NCI-H146 treated with DMSO at 0.1 percent for 48 hours (cell line): ENCODE results near the gene NCKIPSD.

Source experiments
- DNase-seq: peaks from one replicate; lab custom pipeline; 2025; ENCODE audit not compliant: unreplicated experiment; lab: John Stamatoyannopoulos, UW

The NCKIPSD gene

DNA sequence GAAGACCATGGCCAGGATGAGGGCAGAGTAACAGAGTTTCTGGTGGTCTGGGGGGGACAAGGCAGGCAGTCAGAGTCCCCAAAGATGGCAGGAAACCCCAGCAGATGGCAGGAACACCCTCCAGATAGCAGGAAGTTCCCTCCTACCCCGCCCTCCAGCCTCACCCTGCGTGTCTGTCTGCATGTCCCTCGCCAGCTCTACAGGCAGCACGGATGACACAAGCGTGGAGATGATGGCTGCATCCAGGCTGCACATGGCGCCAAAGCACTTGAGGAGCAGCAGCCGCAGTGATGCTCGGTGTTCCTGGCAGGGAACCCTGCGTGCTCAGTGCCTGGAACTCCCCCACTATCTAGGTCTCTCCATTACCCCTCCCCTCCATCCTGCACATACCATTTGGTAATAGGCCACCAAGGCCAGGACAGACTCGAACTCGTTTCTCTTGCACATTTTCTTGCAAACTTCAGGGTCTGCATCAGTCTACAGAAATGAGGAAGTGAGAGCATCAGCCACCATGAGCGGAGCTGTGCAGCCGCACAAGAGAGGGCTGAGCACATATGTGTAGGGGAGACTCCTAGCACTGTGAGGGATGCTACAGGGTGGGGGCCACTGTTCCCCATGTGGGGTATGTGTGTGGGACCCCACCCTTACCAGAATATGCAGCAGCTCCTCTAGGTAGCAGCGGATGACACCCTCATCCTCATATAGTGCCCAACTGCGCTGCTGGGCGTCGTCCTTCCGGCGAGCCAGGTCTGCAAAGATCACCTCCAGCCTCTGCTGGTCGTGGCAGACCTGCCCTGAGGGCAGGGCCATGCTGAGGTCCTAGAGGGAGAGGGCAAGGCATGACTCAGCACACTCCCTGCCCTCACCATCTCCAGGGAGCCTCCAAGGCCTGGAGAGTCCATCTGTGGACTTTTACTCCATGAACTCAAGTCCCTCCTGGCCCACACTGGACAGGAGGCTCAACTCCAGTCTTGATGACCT is 6.0 kb downstream of the NCKIPSD start:
- no peak for DNase-seq

DNA sequence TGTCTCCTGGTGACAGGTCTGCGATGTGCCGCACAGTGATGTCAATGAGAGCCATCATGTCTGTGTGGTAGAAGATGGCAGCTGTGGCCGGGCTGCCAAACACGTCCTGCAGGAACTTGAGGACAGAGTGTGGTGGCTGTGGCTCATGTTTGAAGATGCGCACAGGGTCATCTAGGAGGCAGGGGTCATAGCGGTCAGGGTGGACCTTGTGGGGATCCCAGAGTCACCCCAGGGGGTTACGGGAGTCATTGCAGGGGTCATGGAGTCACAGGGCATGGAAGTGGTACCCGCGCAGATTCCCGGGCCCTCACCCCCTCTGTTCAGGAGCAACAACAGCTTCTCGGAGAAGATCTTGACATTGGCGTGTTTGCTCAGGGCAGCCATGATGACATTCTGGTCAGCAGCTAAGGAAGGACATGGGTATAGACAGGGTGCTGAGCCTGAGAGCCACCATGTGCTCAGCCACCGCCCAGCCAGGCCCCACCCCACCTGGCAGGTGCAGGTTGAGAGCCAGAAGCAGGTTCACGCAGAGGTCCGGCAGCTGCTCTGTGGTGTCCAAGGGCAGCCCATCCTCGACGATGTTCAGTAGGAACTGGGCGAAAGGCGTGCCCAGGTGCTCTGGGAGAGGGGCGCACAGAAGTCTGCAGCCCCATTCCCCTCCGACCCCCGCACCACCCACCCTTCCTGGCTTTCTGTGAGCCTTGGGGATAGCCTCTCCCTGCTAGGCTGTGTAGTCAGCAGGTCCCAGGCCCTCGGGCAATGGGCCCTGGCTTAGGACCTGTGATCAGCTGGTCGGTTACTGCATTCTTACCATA is 6.9 kb downstream of the NCKIPSD start:
- DNase-seq, result no peak

DNA sequence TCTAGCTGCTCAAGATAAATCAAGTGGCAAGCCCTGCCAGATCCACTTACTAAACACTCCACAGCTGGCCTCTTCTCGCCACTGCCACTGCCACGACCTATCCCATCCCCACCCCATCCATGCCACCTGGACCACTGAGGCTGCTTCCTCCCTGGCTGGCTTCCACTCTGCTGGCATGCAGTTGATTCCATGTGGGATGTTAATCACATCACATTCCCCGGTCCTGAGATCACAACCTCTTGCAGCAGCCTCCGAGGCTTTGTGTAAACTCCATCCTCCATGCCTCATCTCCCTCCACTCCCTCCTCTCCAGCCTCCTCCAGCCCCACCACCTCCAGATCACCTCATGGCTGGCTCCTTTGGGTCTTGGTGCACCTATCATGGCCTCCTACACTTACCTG is 7.7 kb downstream of the NCKIPSD start:
- DNase-seq, result no peak

DNA sequence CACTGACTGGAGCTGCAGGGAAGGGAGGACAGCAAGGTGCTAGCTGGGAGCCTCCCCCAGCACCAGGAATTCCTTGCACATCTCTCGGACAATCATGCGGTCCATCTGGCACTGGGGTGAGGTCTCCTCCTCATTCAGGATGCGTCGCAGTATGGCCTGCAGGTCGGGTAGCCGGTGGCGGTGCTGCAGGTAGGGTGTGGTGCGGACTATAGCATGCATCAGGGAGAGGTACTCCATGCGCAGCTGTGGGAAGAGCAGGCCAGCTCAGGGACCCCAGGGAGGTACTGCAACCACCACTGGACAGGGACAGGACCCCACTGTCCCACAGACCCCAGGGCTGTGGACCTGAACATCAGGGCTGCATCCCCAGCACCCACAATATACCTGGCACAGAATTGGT is 11.2 kb downstream of the NCKIPSD start:
- DNase-seq, result no peak

DNA sequence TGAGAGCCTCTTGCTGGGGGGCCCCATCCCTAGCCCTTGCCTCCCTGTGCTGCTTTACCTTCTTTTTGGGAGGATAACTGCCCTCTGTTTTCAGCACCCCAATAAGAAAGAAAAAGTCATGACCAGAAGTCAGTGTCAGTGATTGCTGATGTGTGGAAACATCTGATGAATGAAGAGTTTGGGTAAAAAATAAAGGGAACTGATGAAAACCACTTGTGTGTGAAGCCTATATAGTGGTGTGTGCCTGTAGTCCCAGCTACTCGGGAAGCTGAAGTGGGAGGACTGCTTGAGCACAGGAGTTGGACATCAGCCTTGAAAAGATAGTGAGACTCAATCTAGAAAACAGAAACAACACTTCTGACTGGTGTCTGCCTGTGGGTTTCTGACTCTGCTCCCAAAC is 13.2 kb downstream of the NCKIPSD start:
- DNase-seq, result no peak

DNA sequence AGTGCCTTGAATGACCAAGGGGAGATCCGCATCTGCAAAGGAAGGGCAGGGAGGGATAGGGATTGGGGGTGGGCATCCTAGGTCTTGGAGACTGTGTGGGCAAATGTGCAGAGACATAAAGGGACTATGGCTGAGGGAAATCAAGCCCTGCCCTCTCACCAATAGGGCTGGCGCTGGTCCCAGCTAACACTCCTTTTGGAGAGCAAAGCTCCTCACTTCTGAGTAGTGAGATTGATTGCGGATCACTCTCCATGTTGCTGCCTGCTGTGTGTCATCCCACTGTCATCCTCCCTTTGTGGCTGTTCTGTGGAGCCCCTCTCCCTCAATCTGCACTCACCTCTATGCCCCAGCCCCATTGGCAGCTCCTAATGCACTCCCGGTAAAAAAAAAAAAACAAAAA is 20.8 kb downstream of the NCKIPSD start:
- DNase-seq, result no peak

DNA sequence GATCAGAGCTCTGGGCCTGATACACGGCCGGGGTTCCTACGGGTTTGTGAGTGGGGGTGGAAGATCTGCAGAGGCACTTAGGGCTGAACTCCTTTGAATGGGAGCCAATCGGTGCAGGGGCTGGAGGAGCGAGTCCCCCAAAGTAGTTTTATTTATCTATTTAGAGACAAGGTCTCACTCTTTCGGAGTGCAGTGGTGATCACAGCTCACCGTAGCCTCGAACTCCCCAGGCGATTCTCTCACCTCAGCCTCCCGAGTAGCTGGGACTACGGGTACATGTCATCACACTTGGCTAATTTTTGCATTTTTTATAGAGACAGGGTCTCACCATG is 21.4 kb downstream of the NCKIPSD start:
- DNase-seq, result no peak

DNA sequence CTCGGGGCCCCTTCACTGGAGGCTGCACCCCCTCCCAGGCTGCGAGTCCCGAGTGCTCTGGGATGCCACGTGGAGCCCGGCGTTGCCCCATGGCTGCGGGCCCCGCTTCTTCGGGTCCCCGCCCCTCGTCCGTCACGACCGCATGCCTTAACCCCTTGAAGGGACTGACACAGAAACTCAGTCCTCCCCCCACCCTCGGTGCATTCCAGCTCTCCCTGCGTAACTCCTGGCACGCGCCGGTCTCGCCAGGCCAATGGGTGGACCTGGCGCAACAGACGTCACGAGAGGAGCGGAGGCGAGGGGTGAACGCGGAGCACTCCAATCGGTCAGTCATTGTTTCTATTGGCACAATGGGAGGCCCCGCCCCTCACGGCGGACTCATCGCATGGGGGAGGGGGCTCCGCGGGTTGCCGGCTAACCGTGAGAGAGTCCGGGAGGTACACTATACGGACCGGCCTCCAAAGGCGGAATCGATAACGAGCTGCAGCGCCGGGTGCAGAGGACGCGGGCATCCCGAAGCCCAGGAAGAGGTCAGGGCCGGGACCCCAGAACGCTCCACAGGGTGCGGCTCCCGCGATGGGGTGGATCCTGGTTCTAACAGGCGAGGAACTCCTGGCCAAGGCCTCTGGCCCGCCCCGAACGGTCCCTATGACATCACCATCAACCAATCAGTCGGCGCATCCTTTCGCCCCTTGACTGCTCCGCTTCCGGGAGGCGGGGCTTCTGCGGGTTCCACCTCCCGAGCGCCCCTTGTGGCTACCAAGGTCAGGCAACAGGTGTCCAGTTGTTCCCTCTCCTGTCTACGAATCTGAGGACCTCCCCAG is 22.0 kb downstream of the NCKIPSD start:
- peak; percentile 89 for DNase-seq

DNA sequence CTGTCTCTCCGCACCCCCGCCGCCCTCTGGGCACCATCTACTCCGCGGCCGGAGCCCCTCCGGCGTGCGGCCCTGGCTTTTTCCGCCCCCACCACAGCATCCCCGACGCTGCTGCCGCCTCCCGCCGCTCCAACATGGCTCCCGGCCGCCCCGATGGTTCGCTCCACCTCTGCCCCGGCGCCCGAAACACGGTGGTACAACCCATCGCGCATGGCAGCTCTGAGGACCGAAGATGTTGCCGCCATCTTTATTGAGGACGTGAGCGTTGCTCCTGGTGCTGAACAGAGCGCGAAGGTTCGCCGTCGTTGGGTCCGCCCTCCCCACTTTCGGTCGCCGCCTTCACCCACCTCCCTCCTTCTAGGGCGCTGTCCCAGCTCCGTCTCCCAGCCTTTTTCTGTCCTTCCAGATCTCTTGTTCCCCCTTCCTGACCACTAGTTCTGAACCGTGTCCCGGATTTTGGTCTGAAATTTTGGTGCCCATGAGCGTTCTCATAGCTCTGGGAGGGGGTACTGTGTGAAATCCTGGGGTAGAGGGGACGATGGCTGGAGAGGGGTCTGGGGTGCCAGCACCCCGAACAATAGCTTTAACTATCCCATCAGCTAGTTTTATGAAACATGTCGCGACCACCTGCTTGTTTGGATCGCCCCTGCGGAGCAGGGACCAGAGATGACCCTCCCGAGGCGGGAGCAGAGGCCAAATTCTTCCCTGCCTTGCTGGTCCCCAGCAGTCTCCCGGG is 22.8 kb downstream of the NCKIPSD start, which contains the start of gene CELSR3:
TSS of gene CELSR3 (minus strand) at position 134 of the 736 bp plus-strand sequence. CDS start 252 bp downstream, outside the sequence.
- DNase-seq, result peak; percentile 72

DNA sequence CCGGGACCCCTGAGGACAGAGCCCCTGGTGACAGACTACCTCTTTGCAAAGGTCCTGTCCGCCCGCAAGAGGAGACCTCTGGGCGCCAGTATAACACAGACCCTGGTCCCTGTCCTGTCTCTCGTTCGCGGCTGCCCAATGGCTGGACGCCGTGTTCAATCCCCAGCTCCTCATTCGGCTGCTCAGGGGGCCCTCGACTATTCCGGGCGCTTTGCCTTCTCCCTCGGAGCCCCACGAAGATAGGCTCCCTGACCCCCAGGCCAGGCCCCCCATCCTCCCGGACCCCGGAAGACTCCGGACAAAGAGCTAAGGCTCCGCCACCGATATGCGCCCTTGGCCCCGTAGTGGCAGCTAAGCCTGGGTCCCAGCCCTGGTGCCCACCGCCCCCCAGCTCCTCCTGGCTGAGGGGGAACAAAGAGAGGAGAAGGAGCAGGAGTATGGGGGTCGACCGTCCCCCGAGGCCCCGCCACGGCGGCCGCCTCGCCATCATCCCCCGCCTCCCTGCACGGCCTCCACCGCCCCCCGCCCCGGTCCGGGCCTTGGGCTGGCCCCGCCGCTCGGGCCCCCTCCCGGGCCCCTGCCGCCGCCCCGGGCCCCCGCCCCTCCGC is 23.5 kb downstream of the NCKIPSD start:
- no peak for DNase-seq

DNA sequence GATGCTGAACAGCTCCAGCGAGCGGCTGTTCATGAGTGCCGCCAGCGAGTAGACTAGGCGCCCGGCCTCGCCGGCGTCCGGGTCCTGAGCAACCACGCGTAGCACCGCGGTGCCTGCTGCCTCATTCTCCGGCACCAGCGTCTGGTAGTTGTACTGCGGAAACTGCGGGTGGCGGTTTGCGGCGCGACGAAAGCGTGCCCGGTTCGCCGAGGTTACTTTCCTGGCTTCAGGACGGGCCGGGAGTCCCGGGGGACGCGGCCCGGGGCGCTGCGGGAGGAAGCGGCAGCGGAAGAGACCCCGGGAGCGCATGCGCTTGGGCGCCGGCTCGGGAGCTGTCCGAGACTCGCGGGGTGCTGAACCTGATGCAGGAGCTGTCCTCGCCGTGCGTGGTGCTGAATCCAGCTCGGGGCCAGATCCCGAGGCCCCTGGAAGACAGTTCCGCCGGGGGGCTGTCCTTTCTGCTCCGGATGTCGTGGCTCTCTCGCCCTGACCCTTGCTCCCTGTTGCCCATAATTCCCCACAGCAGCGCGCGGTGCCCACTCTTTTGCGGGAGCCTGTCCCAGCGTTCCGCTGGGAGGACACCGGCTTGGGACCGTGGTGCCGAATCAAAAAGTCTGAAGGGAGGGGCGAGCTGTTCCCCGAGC is 24.1 kb downstream of the NCKIPSD start:
- DNase-seq, result no peak

DNA sequence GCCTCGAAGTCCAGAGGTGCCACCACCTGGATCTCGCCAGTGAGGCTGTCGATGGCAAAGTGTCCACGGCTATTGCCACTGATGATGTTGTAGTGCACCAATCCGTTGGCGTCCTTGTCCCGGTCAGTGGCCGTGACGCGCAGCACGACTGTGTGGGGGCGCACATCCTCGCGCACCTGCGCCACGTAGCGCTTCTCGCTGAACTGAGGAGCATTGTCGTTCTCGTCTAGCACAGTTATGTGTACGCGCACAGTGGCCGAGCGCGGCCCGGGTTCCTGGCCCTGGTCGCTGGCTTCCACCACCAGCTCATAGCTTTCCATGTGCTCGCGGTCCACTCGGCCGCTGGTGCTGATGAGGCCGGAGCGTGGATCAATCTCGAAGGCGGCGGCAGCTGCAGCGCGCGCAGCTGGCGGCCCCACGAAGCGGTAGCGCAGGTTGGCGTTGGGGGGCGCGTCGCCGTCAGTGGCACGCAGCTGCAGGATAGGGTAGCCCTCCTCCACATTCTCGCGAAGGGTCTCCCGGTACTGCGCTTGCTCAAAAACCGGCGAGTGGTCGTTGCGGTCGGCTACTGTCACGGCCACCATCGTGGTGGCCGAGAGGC is 24.8 kb downstream of the NCKIPSD start:
- DNase-seq, result no peak

DNA sequence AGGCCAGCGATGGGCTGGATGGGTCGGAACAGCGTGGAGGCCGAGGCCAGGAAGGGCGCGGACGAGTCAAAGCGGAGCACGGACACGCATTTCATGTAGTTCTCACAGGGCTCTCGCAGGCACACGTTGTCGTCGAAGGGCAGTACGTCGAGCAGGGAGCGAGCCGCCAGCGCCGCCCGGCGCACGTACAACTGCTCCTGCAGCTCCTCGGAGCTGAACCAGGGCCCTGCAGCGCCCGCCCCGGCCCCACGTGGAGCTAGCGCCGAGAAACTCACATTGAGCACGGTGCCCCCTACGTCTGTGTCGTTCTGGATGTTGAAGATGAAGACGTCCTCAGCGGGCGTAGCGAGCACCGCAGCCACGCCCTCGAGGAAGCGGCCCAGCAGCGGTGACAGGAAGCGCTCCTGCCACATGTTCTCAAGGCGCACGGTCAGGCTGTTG is 28.9 kb downstream of the NCKIPSD start:
- DNase-seq, result no peak

DNA sequence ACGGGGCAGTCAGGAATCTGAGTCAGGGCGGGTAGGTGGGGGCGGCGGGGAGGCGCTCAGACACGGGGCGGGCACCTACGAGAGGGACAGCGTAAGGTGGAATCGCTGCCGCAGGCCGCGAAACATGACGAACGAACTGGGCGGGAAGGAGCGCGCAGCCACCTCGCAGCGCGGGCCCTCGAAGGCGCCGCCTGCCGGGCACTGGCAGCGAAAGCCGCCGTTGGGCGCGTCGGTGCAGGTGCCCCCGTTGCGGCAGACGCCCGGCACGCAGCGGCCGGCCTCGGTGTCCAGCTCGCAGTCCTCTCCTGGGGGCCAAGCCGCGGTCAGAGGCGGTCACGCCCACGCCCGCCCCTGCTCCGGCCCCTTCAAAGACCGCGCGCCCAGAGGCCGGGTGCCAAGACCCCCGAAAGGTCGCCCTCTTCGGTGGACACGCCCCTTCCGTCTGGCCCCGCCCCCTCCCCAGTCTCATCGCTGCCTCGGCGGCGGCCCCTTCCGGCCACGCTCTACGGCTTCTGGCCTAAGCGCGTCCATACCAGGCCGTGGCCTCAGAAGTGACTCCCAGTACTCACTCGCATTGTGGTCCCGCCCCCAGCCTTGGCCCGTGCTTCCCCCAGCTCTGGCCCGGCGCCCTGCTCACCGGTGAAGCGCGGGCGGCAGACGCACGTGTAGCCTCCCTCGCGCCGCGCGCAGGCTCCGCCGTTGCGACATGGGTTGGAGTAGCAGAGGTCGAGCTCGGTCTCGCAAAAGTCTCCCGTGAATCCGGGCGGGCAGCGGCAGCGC is 29.5 kb downstream of the NCKIPSD start:
- no peak for DNase-seq

DNA sequence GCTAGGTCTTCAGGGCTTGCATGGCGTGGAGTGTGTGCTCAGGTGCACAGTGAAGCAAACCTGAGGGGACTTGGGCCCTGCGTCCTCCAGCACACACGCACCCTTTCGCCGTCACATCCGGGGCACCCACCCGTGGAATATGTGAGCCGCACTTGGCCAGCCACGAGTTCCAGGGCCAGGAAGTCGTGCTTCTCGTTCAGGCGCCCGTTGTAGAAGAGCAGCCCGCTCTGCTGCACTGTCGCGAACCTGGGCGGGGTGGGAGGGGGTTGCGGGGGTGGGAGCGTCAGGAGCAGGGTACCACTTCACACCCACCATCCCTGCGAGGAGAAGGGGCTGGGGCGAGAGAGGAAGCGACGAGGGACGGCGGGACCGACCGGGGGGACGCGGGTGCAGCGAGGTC is 30.1 kb downstream of the NCKIPSD start:
- no peak for DNase-seq

DNA sequence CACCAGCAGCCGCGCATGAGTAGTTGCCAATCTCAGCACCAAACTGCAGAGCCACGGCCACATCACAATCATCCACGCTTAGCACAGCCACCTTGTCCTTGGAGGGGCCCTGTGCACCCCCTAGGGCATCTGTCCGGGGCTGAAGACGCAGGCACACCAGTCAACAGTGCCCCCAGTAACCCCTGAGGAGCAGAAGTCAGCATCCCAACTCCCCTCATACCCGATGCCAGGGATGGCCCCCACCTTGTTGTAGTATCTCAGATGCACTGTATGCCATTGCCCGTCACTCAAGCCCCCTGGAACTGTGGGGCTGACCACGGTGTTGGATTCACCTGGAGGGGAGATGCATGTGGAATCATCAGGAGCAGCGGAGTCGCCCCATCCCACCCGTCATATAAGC is 30.7 kb downstream of the NCKIPSD start:
- no peak for DNase-seq

DNA sequence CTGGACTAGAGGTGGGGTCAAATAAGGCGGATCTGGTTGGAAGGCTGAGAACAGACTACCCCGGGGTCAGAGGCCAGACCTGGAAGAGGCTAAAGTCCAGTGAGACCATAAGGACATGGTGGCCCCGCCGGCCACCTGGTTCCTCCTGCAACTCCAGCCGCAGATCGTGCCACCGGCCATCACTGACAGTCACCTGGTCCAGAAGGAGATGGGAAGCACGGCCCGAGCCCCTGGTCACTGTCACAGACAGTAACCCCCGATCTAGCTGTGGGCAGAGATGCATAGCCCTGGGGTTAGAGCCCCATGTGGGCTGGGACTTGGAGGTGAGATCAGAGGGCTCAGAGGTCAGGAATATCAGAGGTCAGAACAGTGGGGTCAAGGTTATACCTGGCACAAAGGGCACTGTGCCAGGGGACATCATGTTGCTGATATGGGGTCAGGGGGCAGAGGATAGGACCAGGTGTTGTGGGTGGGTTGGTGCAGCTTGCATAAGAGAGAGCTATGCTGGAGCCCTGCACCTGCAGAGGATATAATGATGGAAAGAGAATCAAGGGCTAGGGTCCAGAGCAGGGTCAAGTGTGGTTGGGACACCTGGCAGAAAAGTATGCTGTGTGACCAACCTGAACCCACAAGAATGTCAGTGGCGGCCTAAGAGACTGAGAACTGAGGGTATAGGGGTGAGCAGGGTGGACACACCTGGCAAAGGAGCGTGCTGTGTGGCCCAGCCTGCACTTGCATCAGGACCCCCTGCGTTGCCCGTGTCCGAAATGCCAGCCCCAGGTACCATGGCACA is 32.6 kb downstream of the NCKIPSD start:
- no peak for DNase-seq

DNA sequence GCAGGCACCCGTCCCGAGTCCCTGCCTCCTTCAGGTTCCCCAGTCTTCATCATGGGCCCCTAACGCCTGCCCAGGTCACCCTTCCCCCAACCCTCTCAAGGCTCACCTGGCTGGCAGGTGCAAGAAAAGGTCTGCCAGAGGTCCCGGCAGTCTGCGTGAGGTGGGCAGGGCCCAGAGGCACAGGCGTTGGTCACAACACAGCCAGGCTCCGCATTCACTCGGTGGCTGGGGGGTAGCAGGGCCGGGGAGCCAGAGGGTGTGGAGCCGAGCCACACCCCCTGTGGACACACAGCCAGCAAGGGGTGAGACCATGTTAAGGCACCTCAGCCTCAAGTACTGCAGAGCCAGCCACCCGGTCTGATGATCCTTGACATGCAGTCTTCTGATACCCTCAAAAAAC is 33.9 kb downstream of the NCKIPSD start:
- no peak for DNase-seq
